Stimulated activated CD4-positive, alpha-beta T cell treated with anti-CD3 and anti-CD28 coated beads, Interleukin-2, amount 100 ng/mL, for 24 hours (primary cell): ENCODE measurements around the gene SMYD3.

Source experiments
- DNase-seq, 2 donors: peaks; one replicate each; pipeline ENCODE4 v3.0.0-alpha.2; 2020

The SMYD3 gene

DNA sequence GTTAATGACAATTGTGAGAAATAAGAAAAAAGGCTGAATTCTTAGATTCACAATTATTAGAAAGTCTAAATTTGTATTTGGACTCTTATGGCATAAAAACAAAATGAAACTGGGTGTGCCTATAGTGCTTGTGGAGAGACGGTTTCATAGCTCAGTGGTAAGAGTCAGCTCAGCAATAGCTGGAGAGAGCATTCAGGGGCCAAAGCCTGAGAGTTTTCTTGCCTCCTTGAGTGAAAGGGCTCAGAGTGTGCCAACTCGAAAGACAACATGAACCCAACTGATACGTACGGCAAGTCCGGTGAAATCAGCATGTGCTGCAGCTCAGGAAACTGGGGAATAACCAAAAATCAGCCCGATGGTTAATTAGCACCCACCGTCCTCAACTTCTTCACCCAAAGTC lies 577.9 kb downstream of the SMYD3 start:
- DNase-seq, result no peak

DNA sequence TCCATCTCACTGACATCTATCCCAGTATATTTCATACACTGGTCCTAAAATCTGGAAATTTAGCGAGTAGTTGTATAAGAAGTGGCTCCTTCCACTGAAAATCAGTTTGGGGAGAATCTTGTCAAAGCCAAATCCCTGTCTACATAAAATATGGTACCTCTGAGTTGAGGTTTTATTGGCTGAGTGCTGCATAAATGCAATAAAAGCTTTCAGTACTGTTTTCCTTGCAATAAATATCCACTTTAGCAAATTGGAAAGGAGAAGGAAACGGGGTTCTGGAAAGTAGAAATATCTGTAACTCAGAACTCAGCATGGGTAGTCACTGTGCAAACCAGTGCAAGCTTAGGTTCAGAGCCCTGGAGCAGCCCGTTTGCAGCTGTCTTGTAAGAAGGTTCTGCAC lies 580.2 kb downstream of the SMYD3 start:
- DNase-seq, result no peak

DNA sequence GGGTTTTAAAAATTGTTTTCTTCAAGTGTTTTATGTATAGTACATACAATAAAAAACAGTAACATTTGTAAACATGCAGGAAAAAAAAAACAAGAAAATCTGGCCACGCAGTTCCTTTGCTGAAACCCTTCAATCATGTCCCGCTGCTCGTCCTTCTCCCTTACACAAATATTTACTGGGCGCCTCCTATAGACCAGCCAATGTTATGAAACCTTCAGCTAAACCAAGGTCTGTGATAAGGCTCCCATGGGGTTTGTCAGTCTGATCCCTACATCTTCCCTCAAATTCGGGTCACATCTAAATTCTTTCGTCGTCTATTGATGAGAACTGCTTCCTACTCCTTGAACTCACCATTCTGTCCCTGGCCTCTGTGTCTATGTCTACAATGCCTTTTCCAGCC lies 583.9 kb downstream of the SMYD3 start:
- DNase-seq, result no peak

DNA sequence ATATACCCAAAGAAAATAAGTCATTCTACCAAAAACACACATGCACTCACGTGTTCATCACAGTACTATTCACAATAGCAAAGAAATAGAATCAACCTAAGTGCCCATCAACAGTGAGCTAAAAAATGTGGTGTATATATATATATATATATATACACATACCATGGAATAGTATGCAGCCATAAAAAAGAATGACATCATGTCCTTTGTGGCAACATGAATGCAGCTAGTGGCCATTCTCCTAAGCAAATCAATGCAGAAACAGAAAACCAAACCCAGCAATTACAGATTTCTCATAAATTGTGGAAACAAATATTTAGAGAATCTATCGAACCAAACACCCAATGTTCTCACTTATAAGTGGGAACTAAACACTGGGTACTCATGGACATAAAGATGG lies 585.7 kb downstream of the SMYD3 start:
- DNase-seq, result no peak

DNA sequence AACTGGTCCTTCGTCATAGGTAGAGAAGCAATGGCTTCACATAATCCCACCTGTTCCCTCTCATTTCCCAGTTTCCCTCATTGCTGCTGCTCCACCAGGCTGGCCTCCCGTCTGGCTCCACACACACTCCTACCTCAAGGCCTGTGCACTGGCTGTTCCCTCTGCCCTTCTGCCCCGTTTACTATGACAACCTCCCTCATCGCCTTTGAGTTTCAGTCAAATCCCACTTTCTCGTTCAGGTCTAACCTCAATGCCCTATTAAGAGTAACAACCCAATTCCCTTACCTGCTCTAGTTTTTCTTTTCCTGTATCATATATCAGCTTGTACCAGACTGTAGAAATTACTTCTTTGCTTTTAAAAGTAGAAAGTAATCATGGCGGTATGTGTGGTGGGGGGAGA lies 589.7 kb downstream of the SMYD3 start:
- no peak for DNase-seq

DNA sequence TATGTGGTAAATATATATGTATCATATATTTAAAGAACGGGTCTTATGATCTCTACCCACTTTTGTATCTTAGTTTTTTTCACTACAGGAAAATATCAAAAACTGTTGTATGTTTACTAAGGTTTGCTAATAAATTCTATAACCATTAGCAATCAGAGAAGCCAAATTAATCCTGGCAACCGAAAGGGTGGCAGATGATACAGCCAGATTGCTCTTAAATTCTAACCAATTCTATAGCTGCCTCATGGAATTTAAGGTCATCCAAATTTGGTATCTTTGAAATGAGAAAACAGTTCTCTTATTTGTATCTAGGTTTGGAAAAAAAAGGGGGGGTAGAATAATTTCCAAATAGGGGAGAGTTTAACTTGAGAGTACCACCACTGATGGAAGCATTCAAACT lies 591.2 kb downstream of the SMYD3 start:
- no peak for DNase-seq

DNA sequence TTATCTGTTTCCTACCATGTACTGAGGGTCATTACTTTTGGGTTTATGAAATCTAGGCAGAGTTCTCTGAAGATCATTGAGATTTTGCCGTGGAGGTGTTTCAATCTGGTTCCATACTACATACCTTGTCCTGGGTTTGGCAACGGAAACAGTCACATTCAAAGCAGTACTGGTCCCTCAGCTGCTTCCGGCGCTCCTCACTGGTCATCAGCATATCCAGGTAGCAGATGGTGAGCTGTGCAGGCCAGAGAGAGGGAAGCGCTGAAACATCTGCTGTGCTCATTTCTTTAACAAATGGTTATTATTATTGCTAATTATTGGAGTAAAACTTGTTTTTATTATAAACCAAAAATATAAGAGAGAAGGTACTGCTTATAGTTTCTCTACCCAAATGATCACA lies 591.7 kb downstream of the SMYD3 start:
- no peak for DNase-seq

DNA sequence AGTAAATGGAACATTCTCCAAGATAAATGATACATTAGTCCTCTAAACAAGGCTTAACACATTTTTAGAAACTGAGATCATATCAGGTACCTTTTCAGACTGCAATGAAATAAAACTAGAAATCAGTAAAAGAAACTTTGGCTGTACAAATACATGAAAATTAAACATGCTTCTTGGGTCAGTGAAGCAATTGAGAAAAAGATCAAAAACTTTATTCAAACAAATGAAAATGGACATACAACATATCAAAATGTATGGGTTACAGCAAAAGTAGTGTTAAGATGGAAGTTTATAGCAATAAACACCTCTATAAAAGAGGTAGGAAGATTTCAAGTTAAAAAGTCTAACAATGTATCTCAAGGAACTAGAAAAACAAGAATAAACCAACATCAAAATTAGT lies 598.5 kb downstream of the SMYD3 start:
- no peak for DNase-seq

DNA sequence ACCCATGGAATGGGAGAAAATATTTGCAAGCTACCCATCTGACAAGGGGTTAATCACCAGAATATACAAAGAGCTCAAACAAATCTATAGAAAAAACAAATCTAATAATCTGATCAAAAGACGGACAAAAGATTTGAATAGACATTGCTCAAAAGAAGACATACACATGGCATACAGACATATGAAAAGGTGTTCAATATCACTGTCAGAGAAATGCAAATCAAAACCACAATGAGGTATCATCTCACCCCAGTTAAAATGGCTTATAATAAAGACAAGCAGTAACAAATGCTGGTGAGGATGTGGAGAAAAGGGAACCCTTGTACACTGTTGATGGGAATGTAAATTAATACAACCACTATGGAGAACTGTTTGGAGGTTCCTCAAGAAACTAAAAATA lies 600.9 kb downstream of the SMYD3 start:
- DNase-seq, result no peak

DNA sequence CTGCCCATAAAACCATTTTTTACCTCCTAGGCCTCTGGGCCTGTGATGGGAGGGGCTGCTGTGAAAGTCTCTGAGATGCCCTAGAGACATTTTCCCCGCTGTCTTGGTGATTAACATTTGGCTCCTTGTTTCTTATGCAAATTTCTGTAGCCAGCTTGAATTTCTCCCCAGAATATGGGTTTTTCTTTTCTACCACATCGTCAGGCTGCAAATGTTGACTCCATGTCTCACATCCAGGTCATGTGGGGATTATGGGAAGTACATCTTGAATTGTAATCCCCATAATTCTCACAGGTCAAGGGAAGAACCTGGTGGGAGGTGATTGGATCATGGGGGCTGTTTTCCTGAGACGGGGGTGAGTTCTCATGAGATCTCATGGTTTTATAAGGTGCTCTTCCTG lies 603.2 kb downstream of the SMYD3 start:
- DNase-seq, result no peak

DNA sequence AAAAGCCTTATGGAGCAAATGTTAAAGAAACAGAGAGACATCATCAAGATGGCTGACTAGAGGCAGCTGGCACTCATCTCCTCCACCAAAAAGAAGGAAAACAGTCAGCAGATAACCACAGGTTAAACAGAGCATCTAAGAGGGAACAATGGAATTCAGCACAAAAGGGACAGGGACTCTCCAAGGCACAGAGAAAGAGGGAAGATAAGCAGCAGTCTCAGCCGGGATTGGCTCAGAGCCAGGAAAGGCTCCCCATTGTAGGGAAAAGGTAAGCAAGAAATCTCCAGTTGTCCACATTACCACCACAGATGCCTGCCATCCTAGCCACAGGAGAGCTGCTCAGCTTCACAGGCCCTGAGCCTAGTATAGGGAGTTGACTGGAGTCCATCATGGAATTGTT lies 605.5 kb downstream of the SMYD3 start:
- no peak for DNase-seq

DNA sequence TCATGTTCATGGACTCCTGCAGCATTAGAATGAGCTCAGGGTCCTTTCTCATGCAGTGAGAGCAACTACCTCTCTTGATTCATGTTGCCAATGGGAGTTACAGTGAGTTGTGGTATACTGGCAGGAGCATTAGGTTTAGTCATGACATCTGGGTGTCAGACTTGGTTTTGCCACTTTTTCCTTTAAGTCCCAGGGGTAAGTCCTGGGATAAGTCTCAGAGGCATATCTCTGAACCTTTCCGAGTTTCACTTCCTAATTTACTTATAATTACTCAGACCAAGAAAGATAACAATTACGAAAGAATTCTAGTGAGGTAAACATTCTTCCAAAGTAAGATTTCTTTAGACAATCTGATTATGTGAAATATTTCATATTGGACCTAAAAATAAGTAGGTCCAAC lies 606.0 kb downstream of the SMYD3 start:
- DNase-seq, result no peak

DNA sequence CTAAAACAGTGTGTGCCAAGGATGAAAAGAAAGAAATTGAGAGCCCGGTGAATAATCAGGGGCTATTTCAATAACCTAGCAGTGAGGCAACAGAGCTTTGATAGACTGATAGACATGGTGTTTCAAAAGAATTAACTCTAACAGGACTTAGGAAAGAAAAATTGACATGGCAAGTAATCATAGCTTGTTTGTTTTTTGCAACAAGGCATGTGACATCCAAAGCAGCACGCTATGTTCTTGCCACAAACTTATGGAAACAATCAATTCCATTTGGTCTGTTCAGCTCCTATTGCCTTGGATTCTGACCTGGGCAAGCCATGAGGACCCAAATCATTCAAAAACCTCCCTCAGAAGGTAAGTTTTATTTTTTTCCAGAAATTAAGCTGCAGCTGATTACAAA lies 608.5 kb downstream of the SMYD3 start:
- no peak for DNase-seq

DNA sequence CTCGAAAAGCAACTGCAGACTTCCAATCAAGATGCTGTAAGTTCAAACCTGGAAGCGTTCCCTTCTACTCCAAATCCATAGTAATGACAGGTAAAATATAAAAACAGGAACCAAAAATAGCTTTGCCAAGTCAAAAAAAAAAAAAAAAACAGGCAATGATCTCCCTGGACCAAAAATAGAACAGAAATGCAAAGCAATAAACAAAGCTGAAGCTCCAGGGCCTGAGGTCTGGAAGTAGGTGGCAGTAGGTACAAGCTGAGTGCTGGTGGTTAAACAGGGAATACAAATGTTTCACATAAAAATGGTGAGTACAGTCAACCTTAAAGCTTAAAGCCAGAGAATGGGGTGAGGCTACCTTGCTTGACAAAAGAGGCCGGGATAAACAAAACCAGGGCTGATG lies 610.8 kb downstream of the SMYD3 start:
- no peak for DNase-seq

DNA sequence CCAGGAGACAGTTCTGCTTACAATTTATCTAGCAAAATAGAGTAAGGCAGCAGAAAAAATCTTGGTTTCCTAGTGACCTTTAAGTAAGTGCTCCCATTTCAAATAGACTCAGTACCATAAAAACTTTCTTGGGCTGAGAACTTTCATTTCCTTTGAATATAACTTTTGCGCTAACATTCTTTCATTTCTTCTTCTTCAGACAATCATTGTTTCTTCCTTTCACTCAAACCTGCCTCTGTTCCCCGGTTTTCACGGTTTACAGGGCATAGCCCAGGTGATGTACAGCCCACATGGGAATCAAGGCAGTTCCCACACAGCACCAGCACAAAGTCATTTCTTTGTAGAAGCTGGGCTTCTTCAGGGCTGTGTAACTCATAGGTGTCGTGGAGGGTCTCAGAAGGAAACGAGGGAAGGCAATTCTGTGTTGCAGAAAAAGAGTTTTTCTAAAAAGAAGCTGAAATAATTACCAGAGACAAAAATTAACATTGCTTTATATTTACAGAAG lies 611.6 kb downstream of the SMYD3 start:
- no peak for DNase-seq

DNA sequence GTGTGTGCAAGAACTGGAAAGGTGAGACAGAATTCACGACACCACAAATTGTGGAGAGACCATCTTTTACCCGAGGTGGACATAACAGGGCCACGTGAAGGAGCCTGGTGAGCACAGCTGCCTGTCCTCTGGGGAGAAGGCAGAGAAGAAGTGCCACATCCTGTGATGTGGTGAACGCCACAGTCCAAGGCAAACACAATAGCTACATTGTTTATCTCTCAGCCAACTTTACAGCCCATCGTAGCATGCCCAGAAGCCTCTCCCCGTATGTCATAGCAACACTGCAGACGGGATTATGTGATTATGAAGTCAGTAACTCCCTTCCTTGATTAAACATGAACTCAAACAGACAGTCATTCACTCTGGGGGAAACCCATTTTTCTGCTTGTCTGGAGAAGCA lies 612.2 kb downstream of the SMYD3 start:
- DNase-seq, result no peak

DNA sequence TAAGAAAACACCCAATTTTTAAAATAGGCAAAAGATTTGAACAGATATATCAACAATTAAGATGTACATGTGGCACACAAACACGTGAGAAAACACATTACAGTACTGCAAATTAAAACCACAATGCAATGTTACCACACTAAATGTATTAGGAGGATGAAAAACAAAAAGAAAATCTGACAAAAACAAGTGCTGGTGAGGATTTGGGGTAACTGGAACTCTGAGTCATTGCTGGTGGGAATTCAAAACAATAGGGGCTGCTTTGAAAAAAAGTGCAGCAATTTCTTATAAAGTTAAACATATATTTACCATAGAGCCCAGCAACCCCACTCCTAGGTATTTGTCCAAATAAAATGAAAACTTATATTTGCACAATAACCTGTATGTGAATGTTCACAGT lies 614.1 kb downstream of the SMYD3 start:
- DNase-seq, result no peak

DNA sequence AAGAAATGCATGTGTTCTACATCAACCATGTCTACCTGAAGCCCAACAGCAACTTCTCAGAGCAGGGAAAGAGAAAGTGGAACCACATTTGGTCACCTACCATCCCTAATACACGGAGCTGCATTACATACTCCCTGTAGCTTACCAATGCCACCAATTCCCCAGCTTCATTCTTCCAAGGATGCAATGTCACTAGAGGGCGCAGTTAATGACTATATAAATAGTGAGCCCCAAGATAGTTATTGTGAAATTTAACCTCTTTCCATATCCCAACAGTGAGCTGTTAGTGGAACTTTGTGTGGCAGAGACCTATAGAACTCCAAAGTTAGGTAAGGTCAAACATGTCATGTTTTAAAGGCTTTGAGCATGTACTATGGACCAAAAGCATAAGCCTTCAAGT lies 618.3 kb downstream of the SMYD3 start:
- DNase-seq, result no peak

DNA sequence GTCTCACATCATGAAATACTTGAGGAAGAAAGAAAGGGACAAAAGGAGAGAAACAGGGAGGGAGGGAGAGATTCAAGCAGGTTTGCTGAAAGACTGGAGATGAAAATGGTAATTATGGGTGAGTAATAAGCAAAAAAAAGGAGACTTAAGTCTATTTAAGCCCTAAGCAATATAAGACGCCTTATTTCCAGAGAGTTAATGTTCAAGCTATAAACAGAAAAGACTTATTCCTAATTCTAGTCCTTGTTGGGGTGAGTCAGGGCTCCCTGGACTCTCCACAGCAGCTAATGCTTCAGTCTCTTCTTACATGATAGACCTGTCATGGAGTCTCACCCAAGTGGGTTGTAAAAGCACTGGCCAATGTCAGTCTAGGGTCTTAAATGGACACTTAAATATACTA lies 619.2 kb downstream of the SMYD3 start:
- DNase-seq, result no peak

DNA sequence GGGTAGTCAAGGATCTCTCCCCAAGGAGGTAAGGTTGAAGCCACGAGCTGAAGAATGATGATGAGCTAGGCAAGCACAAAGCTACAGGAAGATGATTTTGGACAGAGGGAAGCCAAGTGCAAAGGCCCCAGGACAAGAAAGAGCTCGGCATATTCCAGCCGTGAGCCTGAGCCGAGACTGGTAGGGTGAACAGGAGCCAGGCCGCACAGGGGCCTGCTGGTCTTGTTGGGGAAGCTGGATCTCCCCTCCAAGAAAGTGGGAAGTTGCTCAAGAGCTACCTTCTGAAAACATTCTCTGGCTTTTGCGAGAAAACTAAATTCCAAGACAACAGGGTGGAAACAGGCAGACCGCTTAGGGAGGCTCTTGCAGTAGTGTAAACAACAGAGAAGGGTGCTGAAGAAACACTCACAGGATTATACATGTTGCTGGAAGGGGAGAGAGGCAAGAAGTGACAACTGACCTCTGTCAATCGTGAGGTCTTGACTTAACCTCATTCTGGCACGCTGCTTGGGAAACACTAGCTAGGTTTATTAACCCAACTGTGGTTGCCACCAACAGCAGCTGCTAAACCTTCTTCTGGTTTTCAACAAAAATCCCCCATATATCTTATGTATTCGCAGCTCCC lies 625.2 kb downstream of the SMYD3 start:
- no peak for DNase-seq

DNA sequence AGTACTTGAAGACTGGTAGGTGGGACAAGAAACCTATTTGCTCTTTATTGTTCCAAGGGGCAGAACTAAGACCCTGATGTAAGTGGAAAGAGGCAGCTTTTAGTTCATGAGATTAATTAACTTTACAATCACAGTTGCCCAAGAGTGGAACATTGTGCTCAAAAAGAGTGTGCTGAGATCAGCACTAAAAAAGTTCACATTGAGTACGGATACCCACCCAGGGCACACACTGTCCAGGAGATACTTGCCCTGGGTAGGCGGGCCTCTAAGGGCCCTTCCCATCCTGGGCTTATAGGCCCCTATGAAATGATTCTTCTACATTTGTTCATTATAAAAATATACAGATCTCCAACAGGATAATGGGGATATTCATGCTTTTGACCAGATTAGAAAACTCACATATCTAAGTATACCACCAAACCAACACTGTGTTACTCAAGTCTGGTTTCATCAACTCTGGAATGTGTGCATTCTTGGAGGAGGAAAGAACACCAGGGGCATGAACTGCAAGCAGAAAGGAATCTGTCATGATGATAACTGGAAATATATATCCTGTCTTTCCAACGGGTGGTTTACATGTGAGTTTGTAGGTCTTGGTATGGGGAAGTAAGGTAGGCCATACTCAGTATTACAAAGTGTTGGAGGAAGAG lies 626.2 kb downstream of the SMYD3 start:
- DNase-seq, result no peak

DNA sequence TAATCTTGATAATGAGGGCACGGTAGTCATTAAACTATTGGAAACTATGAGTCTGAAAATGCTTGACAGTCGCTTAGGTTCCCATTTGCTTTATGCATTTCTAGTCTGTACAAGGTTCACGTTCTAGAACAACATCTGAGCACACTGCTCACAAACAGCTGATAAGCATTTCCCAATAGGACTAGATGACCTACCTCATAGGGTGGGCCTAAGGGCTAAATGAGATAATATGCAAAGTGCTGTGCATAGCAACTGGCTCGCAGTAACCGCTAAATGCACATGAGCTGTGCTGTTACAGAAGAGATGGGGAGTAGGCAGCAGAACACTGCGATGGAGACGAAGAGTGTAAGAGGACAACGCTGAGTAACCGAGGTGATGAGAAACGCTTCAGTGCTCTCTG lies 628.0 kb downstream of the SMYD3 start:
- DNase-seq, result no peak

DNA sequence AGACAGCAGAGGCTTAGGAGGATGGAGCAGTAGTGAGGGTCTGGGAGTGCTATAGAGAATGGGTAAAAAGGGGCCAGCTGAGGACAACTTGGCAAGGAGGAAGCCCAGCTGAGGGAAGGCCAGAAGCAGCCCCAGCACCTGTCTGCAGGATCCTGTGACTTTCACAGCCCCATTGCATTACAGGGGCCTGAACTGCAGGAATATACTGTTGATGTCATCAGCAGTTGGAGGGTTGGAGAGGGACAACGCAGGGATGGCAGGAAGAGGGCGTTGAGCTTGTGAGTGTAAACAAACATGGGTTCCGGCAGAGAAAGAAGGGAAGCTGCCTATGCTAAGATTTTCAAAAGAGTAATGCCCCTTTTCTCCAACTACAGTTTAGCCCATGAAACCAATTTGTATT lies 628.5 kb downstream of the SMYD3 start:
- no peak for DNase-seq

DNA sequence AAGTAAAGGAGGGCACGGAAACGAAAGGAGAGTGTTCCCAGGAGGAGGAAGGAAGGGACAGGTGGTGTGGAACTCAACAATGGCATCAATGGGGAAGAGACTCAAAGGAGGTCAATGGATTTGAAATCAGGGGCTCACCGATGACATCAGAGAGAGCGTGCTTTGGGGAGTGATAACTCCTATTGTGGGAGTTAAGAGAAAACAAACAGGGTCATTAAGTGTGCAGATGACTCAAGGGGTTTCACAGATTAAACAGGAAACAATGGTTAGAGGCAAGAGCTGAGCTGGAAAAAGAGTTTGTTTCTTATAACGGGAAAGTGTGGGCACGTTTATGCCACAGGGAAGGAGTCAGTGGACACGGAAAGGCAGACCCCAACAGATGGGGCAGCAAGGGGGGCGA lies 629.1 kb downstream of the SMYD3 start:
- no peak for DNase-seq

DNA sequence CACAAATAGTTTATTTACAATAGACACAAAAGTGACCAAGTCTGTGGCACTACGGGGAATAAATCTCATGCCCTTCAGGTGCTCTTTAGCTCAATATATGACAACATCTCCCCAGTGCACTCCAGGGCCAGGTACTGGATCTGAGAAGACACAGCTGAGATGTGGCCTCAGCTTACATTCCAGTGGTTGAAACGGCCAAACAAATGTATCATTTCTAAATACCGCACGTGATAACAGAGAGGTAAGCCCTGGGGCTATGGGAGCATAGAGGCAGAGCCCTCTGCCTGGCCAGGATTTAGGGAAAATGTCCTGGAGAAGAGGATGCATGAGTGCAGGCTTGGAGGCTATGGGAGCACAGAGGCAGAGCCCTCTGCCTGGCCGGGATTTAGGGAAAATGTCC lies 630.5 kb downstream of the SMYD3 start:
- no peak for DNase-seq
